Tibial artery (tissue), 4 donors: Measurements from ENCODE around the gene HSPA1L.
"Not testable (repeated sequence)": the region's sequence is repeated elsewhere in the genome, so short reads cannot be mapped to it uniquely, and the experiment has no call there.

Experiments used
- DNase-seq, 2 donors: peaks; one replicate each; pipeline ENCODE4 v3.0.0-alpha.2; 2019
- H3K27ac ChIP-seq, 2 donors: fragments of 200-600 bp; sonication (generic) in 1 of 2; 1 replicate in 1 of 2; 2 replicates in 1 of 2; pipeline ENCODE4 v1.5.1; 2018 to 2019; ENCODE audit warnings: mild to moderate bottlenecking in 1 of 2
- H3K27me3 ChIP-seq, 2 donors: fragments of 200-600 bp; sonication (generic) in 1 of 2; one replicate each; pipeline versions ENCODE4 v1.5.1 to v1.6.0; 2016 to 2019
- H3K36me3 ChIP-seq, 3 donors: fragments of 200-600 bp; sonication (generic) in 2 of 3; one replicate each; pipeline ENCODE4 v1.5.1; 2016 to 2019; ENCODE audit warnings: mild to moderate bottlenecking in 2 of 3
- H3K4me1 ChIP-seq, 4 donors: fragments of 200-600 bp; sonication (generic) in 2 of 4; 1 replicate in 3 of 4; 2 replicates in 1 of 4; pipeline ENCODE4 v1.5.1; 2016 to 2019
- H3K4me3 ChIP-seq, 2 donors: fragments of 200-600 bp; sonication (generic) in 1 of 2; 1 replicate in 1 of 2; 2 replicates in 1 of 2; pipeline ENCODE4 v1.5.1; 2018 to 2019; ENCODE audit warnings: mild to moderate bottlenecking in 2 of 2
- H3K9me3 ChIP-seq, 3 donors: fragments of 200-600 bp; sonication (generic) in 1 of 3; one replicate each; pipeline ENCODE4 v1.5.1; 2016 to 2019
- CTCF ChIP-seq, 2 experiments: fragments of 200-600 bp in 1 of 2; fragments of 450-650 bp in 1 of 2; IDR thresholded peaks; one replicate each; pipeline ENCODE4 v1.5.1; 2017 to 2019; ENCODE audit warnings: antibody characterized with exemption in 2 of 2, mild to moderate bottlenecking in 1 of 2, moderate library complexity in 1 of 2
- intact Hi-C: fragments of 100-400 bp; cut with DNase I; formaldehyde crosslinking; loops from one replicate; pipeline ENCODE4 v1.15.0; 2023; ENCODE audit warnings: low total_unique reads

The HSPA1L gene

GRCh38 chr6:31821301-31822035 lies 6.4 kb upstream of the HSPA1L start:
- H3K4me3 ChIP-seq = peak overlapping the region; percentile 50 to 69
- peaks cover 0 to 75% (median 47%) of the 10 kb centered on the region in 4 donors for H3K4me1 ChIP-seq
- peak overlapping the region; percentile 91 for H3K27ac ChIP-seq
- H3K9me3 ChIP-seq = no peaks in the 10 kb centered on the region
- H3K27me3 ChIP-seq = no peaks in the 10 kb centered on the region
- no peak for TF ChIP-seq CTCF (IDR thresholded peaks at IDR 0.05)
- intact Hi-C loops = no loop called here
- DNase-seq = peak; percentile 68 to 84
- H3K36me3 ChIP-seq = no peaks in the 10 kb centered on the region

GRCh38 chr6:31820399-31820798 lies 5.3 kb upstream of the HSPA1L start:
- H3K9me3 ChIP-seq, intact Hi-C loops, H3K27me3 ChIP-seq, H3K4me3 ChIP-seq, H3K36me3 ChIP-seq, DNase-seq: not testable (repeated sequence)
- peaks cover 0 to 66% (median 40%) of the 10 kb centered on the region in 4 donors for H3K4me1 ChIP-seq
- H3K27ac ChIP-seq = peak overlapping the region; percentile 91

- H3K4me1 ChIP-seq = peaks cover 0 to 62% (median 39%) of the 10 kb centered on the region in 4 donors
- peak overlapping the region; percentile 91 for H3K27ac ChIP-seq
- intact Hi-C loops = no loop called here
- H3K36me3 ChIP-seq = no peaks in the 10 kb centered on the region
- H3K27me3 ChIP-seq = no peaks in the 10 kb centered on the region
- no peak for DNase-seq
- no peaks in the 10 kb centered on the region for H3K9me3 ChIP-seq
- H3K4me3 ChIP-seq = no peak overlapping the region
- no peak for TF ChIP-seq CTCF (IDR thresholded peaks at IDR 0.05)
Observed at GRCh38 chr6:31819871-31820299, 4.8 kb upstream of the HSPA1L start.

GRCh38 chr6:31817929-31818511 lies 2.9 kb upstream of the HSPA1L start:
- DNase-seq, H3K36me3 ChIP-seq, H3K9me3 ChIP-seq, H3K27me3 ChIP-seq, intact Hi-C loops: not testable (repeated sequence)
- H3K4me3 ChIP-seq = peak overlapping the region; percentile 54 to 55
- peaks cover 0 to 57% (median 34%) of the 10 kb centered on the region in 4 donors for H3K4me1 ChIP-seq
- H3K27ac ChIP-seq = peak overlapping the region; percentile 91

- not testable (repeated sequence) for DNase-seq
Observed at GRCh38 chr6:31817133-31817928, 2.2 kb upstream of the HSPA1L start.

More at GRCh38 chr6:31817133-31817928, 2.2 kb upstream of the HSPA1L start:
- peak overlapping the region; percentile 54 to 55 for H3K4me3 ChIP-seq
- peak in 1 of 2 experiments; percentile 10 for TF ChIP-seq CTCF (IDR thresholded peaks at IDR 0.05)
- H3K27me3 ChIP-seq, H3K36me3 ChIP-seq, H3K9me3 ChIP-seq, intact Hi-C loops: not testable (repeated sequence)
- peak overlapping the region; percentile 91 for H3K27ac ChIP-seq
- peaks cover 0 to 50% (median 30%) of the 10 kb centered on the region in 4 donors for H3K4me1 ChIP-seq
